Measurements from ENCODE around the gene IQGAP2.

The IQGAP2 gene

GRCh38 chr5:76400466-76400865 is 2.6 kb upstream of the IQGAP2 start:
- DNase-seq (ENCODE audit: low read depth), result no peak
- no peak for TF ChIP-seq CTCF (IDR thresholded peaks at IDR 0.05; ENCODE audit: low read depth, low read length, missing control alignments)
- H3K4me3 ChIP-seq (ENCODE audit: low read depth, low read length), result no peak overlapping the region
- in situ Hi-C loops (cut with HindIII; ENCODE audit: low sequenced_read_pairs), result no loop called here

GRCh38 chr5:76401801-76402250 is 1.3 kb upstream of the IQGAP2 start:
- no peak for TF ChIP-seq CTCF (IDR thresholded peaks at IDR 0.05; ENCODE audit: low read depth, low read length, missing control alignments)
- no peak overlapping the region for H3K4me3 ChIP-seq (ENCODE audit: low read depth, low read length)
- no peak for DNase-seq (ENCODE audit: low read depth)
- in situ Hi-C loops (cut with HindIII; ENCODE audit: low sequenced_read_pairs), result no loop called here

DNA sequence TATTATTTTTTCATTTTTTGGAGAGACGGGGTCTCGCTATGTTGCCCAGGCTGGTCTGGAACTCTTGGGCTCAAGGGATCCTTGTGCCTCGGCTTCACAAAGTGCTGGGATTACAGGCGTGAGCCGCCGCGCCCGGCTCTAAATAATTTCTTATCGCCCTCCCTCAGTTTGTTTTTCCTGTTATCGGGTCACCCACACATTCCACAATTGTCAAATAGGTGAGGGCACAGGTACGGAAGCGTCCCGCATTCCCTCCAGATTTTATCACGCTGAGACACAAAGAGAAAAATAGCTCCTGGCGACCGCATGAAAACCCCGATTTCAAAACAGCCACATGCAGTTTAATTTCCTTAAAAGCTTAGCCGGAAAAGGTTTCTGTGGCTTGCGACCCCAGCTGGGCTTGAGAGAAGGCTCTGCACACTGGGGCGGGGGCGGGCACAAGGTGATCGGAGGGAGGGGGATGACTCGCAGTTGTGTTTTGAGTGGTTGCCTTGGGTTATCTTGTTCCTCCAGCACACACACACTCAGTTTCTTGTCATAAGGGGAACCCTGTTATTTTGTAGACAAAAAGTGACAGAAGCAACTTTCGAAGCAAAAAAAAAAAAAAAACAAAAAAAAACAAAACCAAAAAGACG is 717 bp upstream of the IQGAP2 start:
- DNase-seq (ENCODE audit: low read depth), result no peak
- in situ Hi-C loops (cut with HindIII; ENCODE audit: low sequenced_read_pairs), result no loop called here
- TF ChIP-seq CTCF (IDR thresholded peaks at IDR 0.05; ENCODE audit: low read depth, low read length, missing control alignments), result no peak
- peak overlapping the region; percentile 56 for H3K4me3 ChIP-seq (ENCODE audit: low read depth, low read length)

GRCh38 chr5:76403766-76404222 is 709 bp downstream of the IQGAP2 start:
- TF ChIP-seq CTCF (IDR thresholded peaks at IDR 0.05; ENCODE audit: low read depth, low read length, missing control alignments), result peak; percentile 31
- in situ Hi-C loops (cut with HindIII; ENCODE audit: low sequenced_read_pairs), result no loop called here
- H3K4me3 ChIP-seq (ENCODE audit: low read depth, low read length), result peak overlapping the region; percentile 56
- no peak for DNase-seq (ENCODE audit: low read depth)

DNA sequence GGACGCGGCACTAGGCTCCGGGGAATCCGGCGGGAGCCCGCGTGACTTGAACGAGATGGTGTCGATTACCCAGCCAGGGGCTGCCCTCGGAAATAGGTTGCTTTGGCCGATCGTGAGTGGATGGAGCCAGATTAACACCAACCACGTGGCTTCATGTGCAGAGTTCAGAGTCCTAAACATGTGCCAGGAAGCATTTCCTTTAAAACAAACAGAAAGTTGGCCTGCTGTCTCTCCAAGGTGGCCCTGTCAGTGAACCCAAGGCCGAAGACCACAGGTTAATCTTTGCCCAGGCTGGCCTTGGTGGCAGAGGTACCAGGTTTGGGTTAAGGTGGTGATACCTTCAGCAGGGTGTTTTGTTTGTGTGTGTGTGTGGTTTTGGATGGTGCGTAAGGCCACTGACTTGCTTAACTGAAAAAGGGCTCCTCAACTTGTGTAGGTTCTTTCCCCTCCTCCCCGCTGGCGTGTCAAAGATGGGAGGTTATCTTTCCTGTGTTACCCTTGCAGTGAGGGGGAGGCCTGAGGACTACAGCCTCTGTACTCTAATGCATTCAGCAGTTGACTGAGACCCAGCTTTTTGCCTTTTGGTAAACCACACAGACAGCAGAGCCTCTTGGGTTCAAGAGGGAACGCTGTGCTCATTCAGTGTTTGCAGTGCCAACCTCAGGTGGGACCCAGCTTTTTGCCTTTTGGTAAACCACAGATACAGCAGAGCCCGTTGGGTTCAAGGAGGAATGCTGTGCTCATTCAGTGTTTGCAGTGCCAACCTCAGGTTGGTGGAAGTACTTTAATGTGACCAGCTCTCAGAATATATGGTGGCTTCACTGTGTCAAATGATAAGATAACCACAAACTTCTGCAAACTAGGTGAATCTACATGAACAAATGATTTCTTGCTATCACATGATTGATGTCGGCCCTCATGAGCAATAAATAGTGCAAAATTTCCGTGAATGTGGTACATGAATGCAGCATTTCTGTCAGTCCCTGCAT is 1.4 kb downstream of the IQGAP2 start:
- in situ Hi-C loops (cut with HindIII; ENCODE audit: low sequenced_read_pairs), result no loop called here
- no peak for DNase-seq (ENCODE audit: low read depth)
- TF ChIP-seq CTCF (IDR thresholded peaks at IDR 0.05; ENCODE audit: low read depth, low read length, missing control alignments), result no peak
- no peak overlapping the region for H3K4me3 ChIP-seq (ENCODE audit: low read depth, low read length)

DNA sequence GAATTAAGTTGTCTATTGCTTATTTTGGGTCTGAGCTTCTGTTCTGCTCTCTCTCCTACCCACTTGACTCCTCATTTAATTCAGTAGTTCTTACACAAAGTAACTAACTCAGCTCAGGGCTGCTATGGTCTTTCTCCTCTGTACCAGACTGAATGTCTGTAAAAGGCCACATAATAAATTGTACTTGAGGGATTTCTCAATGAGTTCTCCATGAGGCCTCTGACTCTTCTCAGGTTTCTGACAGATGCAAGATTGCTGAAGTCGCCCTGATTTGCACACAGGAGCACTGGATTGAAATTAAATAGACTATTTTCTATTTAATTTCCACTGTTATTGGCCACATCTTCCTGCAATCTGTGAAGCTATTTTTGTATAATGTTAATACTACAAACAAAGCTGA is 2.9 kb downstream of the IQGAP2 start:
- H3K4me3 ChIP-seq (ENCODE audit: low read depth, low read length), result no peak overlapping the region
- no peak for DNase-seq (ENCODE audit: low read depth)
- TF ChIP-seq CTCF (IDR thresholded peaks at IDR 0.05; ENCODE audit: low read depth, low read length, missing control alignments), result no peak
- in situ Hi-C loops (cut with HindIII; ENCODE audit: low sequenced_read_pairs), result no loop called here

Measured in astrocyte of the cerebellum (primary cell).